A673 (cell line): ENCODE measurements around the gene KIAA0232. TPM values are rescaled to one million over a fixed set of nuclear protein-coding genes. Genes with fewer than 3 reads are reported as not detected.

Experiments
- BruUV-seq: library from RNA; stranded (reverse); fragments of 400-500 nt; replicated peaks from 2 replicates; lab custom pipeline; 2021; lab: Mats Ljungman, UMichigan
- CTCF ChIA-PET: fragments of 300-600 bp; sonication (Branson Sonifier 250); formaldehyde crosslinking; loops from one replicate; lab custom pipeline; 2022; ENCODE audit warnings: antibody characterized with exemption; lab: Charles Lee
- POLR2A ChIA-PET: fragments of 300-600 bp; sonication (Branson Sonifier 250); formaldehyde crosslinking; loops from one replicate; lab custom pipeline; 2022; ENCODE audit warnings: antibody characterized with exemption; ENCODE audit not compliant: low non-redundant PET; lab: Charles Lee
- DNase-seq: peaks from one replicate; pipeline ENCODE4 v3.0.0-alpha.2; 2015; ENCODE audit warnings: low spot score
- H3K27ac ChIP-seq: fragments of 200-600 bp; sonication (generic); 2 replicates; pipeline ENCODE4 v1.5.1; 2016; ENCODE audit warnings: mixed run types, low read depth, mild to moderate bottlenecking, mixed read lengths, antibody characterized with exemption, low read length; ENCODE audit not compliant: poor library complexity, severe bottlenecking
- H3K27me3 ChIP-seq: fragments of 200-600 bp; sonication (generic); replicated peaks from 2 replicates; pipeline ENCODE4 v1.6.1; 2017; ENCODE audit warnings: mixed run types, low read depth, mild to moderate bottlenecking, mixed read lengths, antibody characterized with exemption, low read length; ENCODE audit not compliant: insufficient read depth, poor library complexity
- H3K36me3 ChIP-seq: fragments of 200-600 bp; sonication (generic); 2 replicates; pipeline ENCODE4 v1.6.1; 2016; ENCODE audit warnings: mixed run types, mild to moderate bottlenecking, mixed read lengths, antibody characterized with exemption, low read length; ENCODE audit not compliant: insufficient read depth, poor library complexity, severe bottlenecking
- H3K4me1 ChIP-seq: fragments of 200-600 bp; sonication (generic); 2 replicates; pipeline ENCODE4 v1.6.1; 2017; ENCODE audit warnings: mixed run types, mild to moderate bottlenecking, mixed read lengths, antibody characterized with exemption, low read length; ENCODE audit not compliant: insufficient read depth, poor library complexity, severe bottlenecking
- H3K4me3 ChIP-seq: fragments of 200-600 bp; sonication (generic); 2 replicates; pipeline ENCODE4 v1.5.1; 2016; ENCODE audit warnings: low read depth, mixed run types, mild to moderate bottlenecking, mixed read lengths, low read length; ENCODE audit not compliant: poor library complexity, severe bottlenecking
- H3K9me3 ChIP-seq: fragments of 200-600 bp; sonication (generic); 2 replicates; pipeline ENCODE4 v1.6.1; 2016; ENCODE audit warnings: mixed run types, low read depth, mild to moderate bottlenecking, mixed read lengths, antibody characterized with exemption, low read length; ENCODE audit not compliant: poor library complexity, severe bottlenecking
- EZH2 ChIP-seq: fragments of 200-600 bp; sonication (generic); IDR thresholded peaks from 2 replicates; pipeline ENCODE4 v1.6.1; 2017; ENCODE audit warnings: borderline replicate concordance, low read depth, mild to moderate bottlenecking, mixed read lengths, antibody characterized with exemption, low read length; ENCODE audit not compliant: poor library complexity, severe bottlenecking
- intact Hi-C: fragments of 100-400 bp; cut with micrococcal nuclease; formaldehyde crosslinking; loops from one replicate; pipeline ENCODE4 v1.10.0; 2022; ENCODE audit not compliant: unreplicated experiment
- total RNA-seq: library from RNA; stranded (reverse); gene quantifications from 2 replicates; pipeline ENCODE4 v1.2.3, GENCODE V29; 2021
- TF ChIP-seq, protein P1 (sequence below): fragments of 300-800, 200-600 bp; sonication (generic); conservative IDR thresholded peaks from 2 replicates; pipeline ENCODE4 v1.5.1; 2017; ENCODE audit warnings: low read depth, mild to moderate bottlenecking, antibody characterized with exemption, low read length, moderate library complexity, mixed read lengths

Gene KIAA0232
- total RNA-seq, 1 experiment from 2014 or later = 30.2 TPM

DNA sequence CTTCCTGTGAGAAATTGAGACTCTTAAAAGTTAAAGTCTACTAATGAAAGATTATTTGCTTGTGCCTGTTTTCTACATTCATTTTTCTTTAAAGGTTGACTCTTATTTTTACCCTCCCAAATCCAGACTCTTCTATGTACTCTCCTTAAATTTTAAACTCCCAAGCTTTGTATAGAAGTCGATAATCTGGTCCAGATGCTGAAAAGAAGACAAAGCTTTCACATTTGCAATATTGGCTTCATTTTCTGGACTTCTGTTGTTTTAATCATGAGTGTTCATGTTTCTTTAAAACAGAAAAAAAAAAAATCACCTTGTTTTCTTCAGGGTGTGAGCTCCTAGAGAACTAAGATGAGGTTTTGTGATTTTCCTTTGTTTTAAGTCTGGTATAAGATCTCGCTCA is 73.9 kb downstream of the KIAA0232 start:
- Histone ChIP-seq H3K4me1 (peaks cover 8% of the 10 kb centered on the region), H3K4me3 (no peak overlapping the region), H3K9me3 (peaks cover 13% of the 10 kb centered on the region), H3K27me3 (no peaks in the 10 kb centered on the region), H3K36me3 (peaks cover 54% of the 10 kb centered on the region), H3K27ac (peak overlapping the region; percentile 60)
- no peak for TF ChIP-seq EZH2
- TF ChIP-seq, protein P1, sequence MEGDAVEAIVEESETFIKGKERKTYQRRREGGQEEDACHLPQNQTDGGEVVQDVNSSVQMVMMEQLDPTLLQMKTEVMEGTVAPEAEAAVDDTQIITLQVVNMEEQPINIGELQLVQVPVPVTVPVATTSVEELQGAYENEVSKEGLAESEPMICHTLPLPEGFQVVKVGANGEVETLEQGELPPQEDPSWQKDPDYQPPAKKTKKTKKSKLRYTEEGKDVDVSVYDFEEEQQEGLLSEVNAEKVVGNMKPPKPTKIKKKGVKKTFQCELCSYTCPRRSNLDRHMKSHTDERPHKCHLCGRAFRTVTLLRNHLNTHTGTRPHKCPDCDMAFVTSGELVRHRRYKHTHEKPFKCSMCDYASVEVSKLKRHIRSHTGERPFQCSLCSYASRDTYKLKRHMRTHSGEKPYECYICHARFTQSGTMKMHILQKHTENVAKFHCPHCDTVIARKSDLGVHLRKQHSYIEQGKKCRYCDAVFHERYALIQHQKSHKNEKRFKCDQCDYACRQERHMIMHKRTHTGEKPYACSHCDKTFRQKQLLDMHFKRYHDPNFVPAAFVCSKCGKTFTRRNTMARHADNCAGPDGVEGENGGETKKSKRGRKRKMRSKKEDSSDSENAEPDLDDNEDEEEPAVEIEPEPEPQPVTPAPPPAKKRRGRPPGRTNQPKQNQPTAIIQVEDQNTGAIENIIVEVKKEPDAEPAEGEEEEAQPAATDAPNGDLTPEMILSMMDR = no peak
- ChIA-PET POLR2A (no interaction called here), CTCF (no interaction called here)
- intact Hi-C loops = no loop called here
- no TSS peak for BruUV-seq
- DNase-seq = no peak

DNA sequence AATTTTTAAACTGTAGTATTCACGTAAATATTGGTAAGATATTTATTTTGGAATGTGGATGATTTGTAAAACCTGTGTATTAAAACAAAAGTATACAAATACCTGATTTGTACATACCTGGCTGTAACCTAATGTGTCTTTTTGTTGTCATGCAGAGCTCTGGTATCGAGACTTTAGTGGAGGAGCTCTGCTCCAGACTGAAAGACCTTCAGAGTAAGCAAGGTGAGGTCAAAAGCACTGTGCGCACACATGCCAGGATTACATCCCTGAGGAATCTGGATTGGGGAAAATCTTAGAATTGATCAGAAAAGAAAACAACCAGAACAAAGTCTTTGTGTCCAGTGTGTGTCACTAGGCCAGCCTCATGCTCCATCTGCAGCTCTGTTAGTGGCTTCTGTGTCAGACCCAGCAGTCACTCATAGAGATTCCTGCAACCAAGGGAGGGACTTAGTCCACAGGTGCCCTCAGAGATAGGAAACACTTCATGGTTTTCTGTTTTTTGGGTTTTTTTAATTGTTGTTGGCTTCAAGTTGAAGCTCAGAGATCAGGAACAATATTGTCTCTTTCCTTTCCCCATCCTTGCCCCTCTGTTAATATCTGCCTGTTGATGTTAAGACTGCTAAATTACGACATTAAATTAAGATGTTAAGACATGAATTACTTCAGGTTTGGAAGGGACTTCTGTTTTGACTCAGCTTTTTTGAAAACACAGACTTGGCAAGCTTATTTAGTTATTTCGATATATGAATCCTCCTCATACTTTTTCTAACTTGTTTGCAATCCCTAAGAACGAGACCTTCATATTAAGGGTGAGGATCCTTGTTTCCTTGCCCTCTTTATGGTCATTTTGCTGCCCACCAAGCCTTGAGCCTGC is 74.7 kb downstream of the KIAA0232 start:
- DNase-seq = no peak
- ChIA-PET CTCF (interaction anchor here (0.6 kb wide), 1 partner anchor 210 kb away, joined by 3 read pairs; no protein-coding TSS in a partner anchor), POLR2A (no interaction called here)
- Histone ChIP-seq H3K36me3 (peaks cover 54% of the 10 kb centered on the region), H3K27ac (no peak overlapping the region), H3K9me3 (peaks cover 8% of the 10 kb centered on the region), H3K4me3 (no peak overlapping the region), H3K4me1 (peaks cover 8% of the 10 kb centered on the region), H3K27me3 (no peaks in the 10 kb centered on the region)
- intact Hi-C loops = no loop called here
- TF ChIP-seq, protein P1 = no peak
- TF ChIP-seq EZH2 = no peak
- no TSS peak for BruUV-seq

DNA sequence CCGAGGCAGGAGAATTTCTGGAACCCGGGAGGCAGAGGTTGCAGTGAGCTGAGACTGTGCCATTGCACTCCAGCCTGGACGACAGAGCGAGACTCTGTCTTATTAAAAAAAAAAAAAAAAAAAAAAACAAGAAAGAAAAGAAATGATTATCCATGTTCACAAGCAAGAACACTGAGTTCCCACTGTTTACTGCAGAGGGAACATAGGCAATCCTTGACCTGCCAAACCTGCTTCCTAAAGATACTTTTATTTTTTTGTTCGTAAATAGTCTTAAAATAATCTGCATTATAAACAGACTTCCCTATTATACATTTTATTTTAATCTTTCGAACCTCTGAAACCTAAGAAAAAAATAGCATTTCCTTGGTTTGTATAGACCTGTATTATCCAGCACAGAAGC is 76.5 kb downstream of the KIAA0232 start:
- BruUV-seq = no TSS peak
- intact Hi-C loops = no loop called here

More for the DNA sequence above, 76.5 kb downstream of the KIAA0232 start:
- no peak for DNase-seq
- Histone ChIP-seq H3K4me3 (no peak overlapping the region), H3K4me1 (peaks cover 8% of the 10 kb centered on the region), H3K27me3 (no peaks in the 10 kb centered on the region), H3K36me3 (peaks cover 63% of the 10 kb centered on the region), H3K27ac (no peak overlapping the region), H3K9me3 (no peaks in the 10 kb centered on the region)
- ChIA-PET CTCF (no interaction called here), POLR2A (no interaction called here)
- TF ChIP-seq, protein P1 = no peak
- no peak for TF ChIP-seq EZH2
